Activated CD4-positive, alpha-beta T cell treated with anti-CD3 and anti-CD28 coated beads for 1 hour (primary cell): ENCODE results near the gene CCDC184.
"Not testable (repeated sequence)": the region's sequence is repeated elsewhere in the genome, so short reads cannot be mapped to it uniquely, and the experiment has no call there.

Experiments
- DNase-seq: peaks from one replicate; pipeline ENCODE4 v3.0.0-alpha.2; 2020

Gene CCDC184

DNA sequence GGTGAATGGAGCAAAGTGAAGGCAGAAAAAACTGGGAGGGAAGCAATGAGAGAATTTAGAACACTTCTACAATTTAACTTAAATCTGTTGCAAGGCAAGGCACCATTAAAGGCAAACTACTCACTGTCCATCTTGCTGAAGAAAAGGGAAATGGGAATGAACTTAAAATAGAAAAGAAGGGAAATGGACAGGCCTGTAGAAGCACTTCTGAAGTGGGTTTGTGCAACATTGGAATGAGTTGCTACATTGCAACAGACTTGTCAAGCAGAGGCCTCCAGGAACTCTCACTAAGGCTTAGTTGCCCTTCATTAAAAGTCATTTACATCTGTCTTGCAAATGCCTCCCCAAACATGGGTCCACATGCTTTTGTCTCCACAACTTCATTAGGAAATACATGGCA lies 33.3 kb downstream of the CCDC184 start:
- DNase-seq = no peak

DNA sequence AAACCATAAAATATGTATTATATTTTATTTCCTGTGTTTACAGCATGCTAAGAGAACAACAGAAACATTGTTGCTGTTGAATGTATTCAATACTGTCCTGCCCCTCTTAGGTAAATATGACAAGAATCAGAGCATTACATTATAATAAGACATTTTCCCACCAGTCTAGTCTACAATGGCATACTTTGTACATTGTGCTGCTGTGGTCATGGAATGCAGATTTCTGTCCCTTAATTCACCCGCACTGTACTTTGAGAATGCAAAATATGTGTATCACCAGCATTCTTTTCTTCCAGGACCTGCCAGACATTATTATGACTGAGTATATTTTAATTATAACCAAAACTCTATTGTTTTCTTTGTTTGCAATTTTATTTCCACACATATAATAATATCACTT lies 36.2 kb downstream of the CCDC184 start:
- DNase-seq = no peak

DNA sequence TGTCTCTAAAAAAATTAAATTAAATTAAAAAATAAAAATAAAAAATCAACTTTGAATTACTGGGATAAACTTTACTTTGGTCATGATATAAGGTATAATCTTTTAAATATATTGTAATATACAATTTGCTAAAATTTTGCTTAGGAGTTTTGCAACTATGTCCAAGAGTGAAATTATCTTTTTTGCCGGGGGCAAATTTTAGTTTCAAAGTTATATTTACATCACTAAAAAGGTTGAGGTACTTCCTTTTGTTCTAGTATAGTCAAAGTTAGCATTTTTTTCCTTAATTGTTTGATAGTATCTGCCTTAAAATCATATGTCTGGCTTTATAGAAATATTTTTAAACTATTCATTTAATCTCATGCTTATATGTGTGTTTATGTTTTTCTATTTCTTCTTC lies 37.3 kb downstream of the CCDC184 start:
- DNase-seq = no peak

DNA sequence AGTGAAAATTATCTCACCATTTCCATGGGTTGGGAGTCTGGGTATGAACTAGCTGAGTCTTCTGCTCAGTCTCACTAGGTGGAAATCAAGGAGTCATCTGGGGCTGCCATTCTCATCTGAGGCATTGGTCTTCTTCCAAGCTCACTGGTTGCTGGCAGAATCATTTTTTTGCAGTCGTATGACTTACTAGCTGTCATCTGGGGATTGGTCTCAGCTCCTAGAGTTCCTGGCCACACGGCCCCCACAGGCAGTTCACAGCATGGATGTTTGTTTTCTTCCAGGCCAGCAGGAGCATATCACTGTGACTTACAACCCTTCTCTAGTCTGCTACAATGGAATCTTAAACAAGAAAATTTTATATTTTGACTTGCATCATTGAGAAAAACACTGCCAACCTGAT lies 38.2 kb downstream of the CCDC184 start:
- DNase-seq = no peak

DNA sequence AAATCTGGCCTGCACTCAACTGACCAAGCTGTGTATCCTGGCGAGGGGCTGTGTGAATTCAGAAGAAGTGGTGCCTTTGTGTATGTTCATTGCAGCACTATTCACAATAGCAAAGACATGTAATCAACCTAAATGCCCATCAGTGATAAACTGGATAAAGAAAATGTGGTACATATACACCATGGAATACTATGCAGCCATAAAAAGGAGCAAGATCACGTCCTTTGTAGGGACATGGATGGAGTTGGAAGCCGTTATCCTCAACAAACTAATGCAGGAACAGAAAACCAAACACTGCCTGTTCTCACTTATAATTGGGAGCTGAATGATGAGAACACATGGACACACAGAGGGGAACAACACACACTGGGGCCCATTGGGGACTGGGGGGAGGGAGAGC lies 41.1 kb downstream of the CCDC184 start:
- DNase-seq = not testable (repeated sequence)

DNA sequence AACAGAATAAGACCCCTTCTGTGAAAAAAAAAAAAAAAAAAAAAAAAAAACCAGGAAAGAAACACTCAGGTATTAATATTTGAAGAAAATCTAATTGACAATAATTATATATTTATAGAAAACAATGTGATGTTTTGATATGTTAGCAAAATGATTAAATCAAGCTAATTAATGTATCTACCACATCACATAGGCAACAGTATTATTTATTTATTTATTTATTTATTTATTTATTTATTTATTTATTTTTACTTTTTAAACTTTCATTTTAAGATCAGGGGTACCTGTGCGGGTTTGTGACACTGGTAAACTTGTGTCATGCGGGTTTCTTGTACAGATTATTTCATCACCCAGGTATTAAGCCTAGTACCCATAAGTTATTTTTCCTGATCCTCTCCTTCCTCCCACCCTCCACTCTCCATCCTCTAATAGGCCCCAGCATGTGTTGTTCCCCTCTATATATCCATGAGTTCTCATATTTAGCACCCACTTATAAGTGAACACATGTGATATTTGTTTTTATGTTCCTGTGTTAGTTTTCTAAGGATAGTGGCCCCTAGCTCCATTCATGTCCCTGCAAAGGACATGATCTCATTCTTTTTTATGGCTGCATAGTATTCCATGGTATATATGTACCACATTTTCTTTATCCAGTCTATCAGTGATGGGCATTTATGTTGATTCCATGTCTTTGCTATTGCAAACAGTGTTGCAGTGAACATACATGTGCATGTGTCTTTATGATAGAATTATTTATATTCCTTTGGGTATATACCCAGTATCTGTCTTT lies 47.9 kb downstream of the CCDC184 start:
- not testable (repeated sequence) for DNase-seq
